ENCODE results near the gene SNTB2.

DNA sequence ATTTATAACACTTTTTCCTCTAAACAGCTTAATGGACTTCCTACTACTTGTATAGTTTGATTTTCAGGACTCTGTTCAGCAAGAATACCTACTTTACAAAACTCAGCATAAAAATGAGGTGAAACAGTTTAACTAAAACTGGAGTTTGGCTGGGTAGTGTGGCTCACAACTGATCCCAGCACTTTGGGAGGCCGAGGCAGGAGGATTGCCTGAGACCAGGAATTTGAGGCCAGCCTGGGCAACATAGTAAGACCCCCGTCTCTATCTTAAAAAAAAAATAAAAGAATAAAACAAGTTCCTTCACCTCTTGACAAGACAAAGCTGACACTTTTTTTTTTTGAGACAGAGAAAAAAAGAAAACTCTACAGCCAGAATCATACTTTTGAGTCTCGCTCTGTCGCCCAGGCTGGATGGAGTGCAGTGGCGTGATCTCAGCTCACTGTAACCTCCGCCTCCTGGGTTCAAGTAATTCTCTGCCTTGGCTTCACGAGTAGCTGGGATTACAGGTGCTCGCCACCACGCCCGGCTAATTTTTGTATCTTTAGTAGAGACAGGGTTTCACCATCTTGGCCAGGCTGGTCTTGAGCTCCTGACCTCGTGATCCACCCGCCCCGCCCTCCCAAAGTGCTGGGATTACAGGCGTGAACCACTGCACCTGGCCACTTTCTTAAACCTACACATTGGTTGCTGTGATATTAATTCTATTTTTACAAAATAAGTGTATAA, 140.8 kb downstream of the SNTB2 start:
- no peak for TF ChIP-seq POLR2A (IDR thresholded peaks at IDR 0.05)
- no peak for TF ChIP-seq EP300 (IDR thresholded peaks at IDR 0.05)
- TF ChIP-seq, protein P1, sequence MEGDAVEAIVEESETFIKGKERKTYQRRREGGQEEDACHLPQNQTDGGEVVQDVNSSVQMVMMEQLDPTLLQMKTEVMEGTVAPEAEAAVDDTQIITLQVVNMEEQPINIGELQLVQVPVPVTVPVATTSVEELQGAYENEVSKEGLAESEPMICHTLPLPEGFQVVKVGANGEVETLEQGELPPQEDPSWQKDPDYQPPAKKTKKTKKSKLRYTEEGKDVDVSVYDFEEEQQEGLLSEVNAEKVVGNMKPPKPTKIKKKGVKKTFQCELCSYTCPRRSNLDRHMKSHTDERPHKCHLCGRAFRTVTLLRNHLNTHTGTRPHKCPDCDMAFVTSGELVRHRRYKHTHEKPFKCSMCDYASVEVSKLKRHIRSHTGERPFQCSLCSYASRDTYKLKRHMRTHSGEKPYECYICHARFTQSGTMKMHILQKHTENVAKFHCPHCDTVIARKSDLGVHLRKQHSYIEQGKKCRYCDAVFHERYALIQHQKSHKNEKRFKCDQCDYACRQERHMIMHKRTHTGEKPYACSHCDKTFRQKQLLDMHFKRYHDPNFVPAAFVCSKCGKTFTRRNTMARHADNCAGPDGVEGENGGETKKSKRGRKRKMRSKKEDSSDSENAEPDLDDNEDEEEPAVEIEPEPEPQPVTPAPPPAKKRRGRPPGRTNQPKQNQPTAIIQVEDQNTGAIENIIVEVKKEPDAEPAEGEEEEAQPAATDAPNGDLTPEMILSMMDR (IDR thresholded peaks at IDR 0.05): no peak
- TF ChIP-seq POLR2AphosphoS5 (IDR thresholded peaks at IDR 0.05): no peak
